ENCODE measurements around the gene CYP3A7. TPM values are rescaled to one million over a fixed set of nuclear protein-coding genes. Genes with fewer than 3 reads are reported as not detected.

Gene CYP3A7
- total and polyA plus RNA-seq, 2 of the 4 experiments (the other 2 are of a cell fraction), result not detected

DNA sequence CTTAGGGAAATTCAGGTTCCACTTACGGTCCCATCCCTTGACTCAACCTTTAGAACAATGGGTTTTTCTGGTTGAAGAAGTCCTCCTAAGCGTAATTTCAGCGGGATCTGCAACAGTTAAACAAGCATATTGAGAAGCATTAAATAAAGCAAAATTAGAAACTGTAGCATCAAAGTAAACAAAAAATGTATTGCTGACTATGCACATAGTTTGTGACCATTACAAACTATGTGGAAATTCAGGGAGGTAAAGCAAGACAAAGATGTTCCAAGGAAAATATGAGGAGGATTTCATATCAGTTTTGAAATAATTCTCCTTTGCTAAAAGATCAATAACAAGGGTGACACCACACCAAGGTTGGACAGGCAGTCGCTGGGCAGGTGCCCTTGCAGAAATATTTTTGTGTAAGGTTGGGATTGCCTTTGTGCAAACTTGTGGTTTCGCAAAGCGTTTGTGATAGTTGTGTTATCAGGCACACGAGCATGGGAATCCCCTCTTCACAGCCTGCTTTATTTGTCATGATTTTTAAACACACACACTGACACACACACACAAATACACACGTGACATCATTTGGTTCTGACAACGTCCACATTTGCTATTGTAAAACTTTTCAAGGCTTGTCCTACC, 49.8 kb downstream of the CYP3A7 start:
- dilution Hi-C loops (cut with HindIII; ENCODE audit: low sequenced_read_pairs, unreplicated experiment) (no loop called here), intact Hi-C loops (cut with micrococcal nuclease) (no loop called here), in situ Hi-C loops (cut with MboI; ENCODE audit: low sequenced_read_pairs) (no loop called here)
- ChIA-PET CTCF (no interaction called here), POLR2A (ENCODE audit: unreplicated experiment) (no interaction called here)
- H3K23ac ChIP-seq (ENCODE audit: low read depth, low read length), result no peak overlapping the region
- no peak overlapping the region for H2BK20ac ChIP-seq (ENCODE audit: low read depth, low read length)
- H3K9me1 ChIP-seq (ENCODE audit: insufficient read depth, low read length), result no peaks in the 10 kb centered on the region
- no peak overlapping the region for H3K27ac ChIP-seq (ENCODE audit: insufficient read depth, low read length)
- H3K9me3 ChIP-seq (ENCODE audit: control insufficient read depth, insufficient read depth, low read length), result no peaks in the 10 kb centered on the region
- no peak overlapping the region for H2AFZ ChIP-seq (replicated peaks; ENCODE audit: low read length, poor library complexity)
- H3K4ac ChIP-seq (ENCODE audit: low read depth, low read length), result no peak overlapping the region
- DNase-seq (no peak), ATAC-seq (ENCODE audit: low read depth) (no peak)
- no peak overlapping the region for H2AK9ac ChIP-seq (replicated peaks; ENCODE audit: low read depth, low read length, poor library complexity)
- no peak for TF ChIP-seq RFX5 (IDR thresholded peaks at IDR 0.05; ENCODE audit: low read depth, low read length)
- TF ChIP-seq MAFK (IDR thresholded peaks at IDR 0.05; ENCODE audit: low read depth, low read length), result peak; percentile 75
- TF ChIP-seq, protein P1, sequence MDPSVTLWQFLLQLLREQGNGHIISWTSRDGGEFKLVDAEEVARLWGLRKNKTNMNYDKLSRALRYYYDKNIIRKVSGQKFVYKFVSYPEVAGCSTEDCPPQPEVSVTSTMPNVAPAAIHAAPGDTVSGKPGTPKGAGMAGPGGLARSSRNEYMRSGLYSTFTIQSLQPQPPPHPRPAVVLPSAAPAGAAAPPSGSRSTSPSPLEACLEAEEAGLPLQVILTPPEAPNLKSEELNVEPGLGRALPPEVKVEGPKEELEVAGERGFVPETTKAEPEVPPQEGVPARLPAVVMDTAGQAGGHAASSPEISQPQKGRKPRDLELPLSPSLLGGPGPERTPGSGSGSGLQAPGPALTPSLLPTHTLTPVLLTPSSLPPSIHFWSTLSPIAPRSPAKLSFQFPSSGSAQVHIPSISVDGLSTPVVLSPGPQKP (IDR thresholded peaks at IDR 0.05; ENCODE audit: borderline replicate concordance, low read depth, low read length), result no peak
- no peak for TF ChIP-seq POLR2A (IDR thresholded peaks at IDR 0.05; ENCODE audit: low read depth, low read length)
- no TSS peak for BruUV-seq (replicated peaks)
- WGBS, 2 experiments (ENCODE audit: extremely low coverage in 2 of 2, insufficient read length in 1 of 2), result 68% methylated on average over 3 of the region's 9 CpGs; no CpG with 5 or more reads in 1 of the 2 experiments
- H3K9ac ChIP-seq (ENCODE audit: low read depth, low read length), result no peak overlapping the region
- no peak overlapping the region for H2BK120ac ChIP-seq (ENCODE audit: low read depth, low read length)
- H3K4me2 ChIP-seq (ENCODE audit: low read depth, low read length), result no peak overlapping the region
- no peak overlapping the region for H2AK5ac ChIP-seq (ENCODE audit: low read depth, low read length)
- H2BK5ac ChIP-seq (ENCODE audit: low read depth, low read length, poor library complexity, severe bottlenecking), result no peak overlapping the region
- H3K18ac ChIP-seq (ENCODE audit: low read depth, low read length), result no peak overlapping the region
- H3K4me3 ChIP-seq (ENCODE audit: insufficient read depth, low read depth, low read length), result no peak overlapping the region
- H4K20me1 ChIP-seq (ENCODE audit: insufficient read depth, low read length), result no peaks in the 10 kb centered on the region
- H3K56ac ChIP-seq (ENCODE audit: extremely low read depth, insufficient read depth, low read length), result no peak overlapping the region
- no peak overlapping the region for H3K14ac ChIP-seq (replicated peaks; ENCODE audit: low read depth, low read length)
- H3K27me3 ChIP-seq (ENCODE audit: control insufficient read depth, insufficient read depth, low read length), result no peaks in the 10 kb centered on the region
- no peaks in the 10 kb centered on the region for H3K4me1 ChIP-seq (ENCODE audit: control insufficient read depth, insufficient read depth, low read length)
- no peaks in the 10 kb centered on the region for H3K36me3 ChIP-seq (ENCODE audit: control insufficient read depth, insufficient read depth, low read length)
- no peak overlapping the region for H4K8ac ChIP-seq (ENCODE audit: low read depth in 2 of 2, low read length in 2 of 2)
- H4K91ac ChIP-seq (ENCODE audit: insufficient read depth, low read depth, low read length), result no peak overlapping the region
- no peaks in the 10 kb centered on the region for H3K79me1 ChIP-seq (ENCODE audit: low read depth in 1 of 2, low read length in 2 of 2)
- no peak overlapping the region for H2BK15ac ChIP-seq (ENCODE audit: low read depth, low read length)
- H4K5ac ChIP-seq (ENCODE audit: low read depth, low read length), result no peak overlapping the region

Data from IMR-90 (cell line).